ENCODE measurements around the gene ATP5PO. TPM values are rescaled to one million over a fixed set of nuclear protein-coding genes. Genes with fewer than 3 reads are reported as not detected.

Gene ATP5PO
- total RNA-seq, 1 donor from 2014 or later, result 193 TPM

DNA sequence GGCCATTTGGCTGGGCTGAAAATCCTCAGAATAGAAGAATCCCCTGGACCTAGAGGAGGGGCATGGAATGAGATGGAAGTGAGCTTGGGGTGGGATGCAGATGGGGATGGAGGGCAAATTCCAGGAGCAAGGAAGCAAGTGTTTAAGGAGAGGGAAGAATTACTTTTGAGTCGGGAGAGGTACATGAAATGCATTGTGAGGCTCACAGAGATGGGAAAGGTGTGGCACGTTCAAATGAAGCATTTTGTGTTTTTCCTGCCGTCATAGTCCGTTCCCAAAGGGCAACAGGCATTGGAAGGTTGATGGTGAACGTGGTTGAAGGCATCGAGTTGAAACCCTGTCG is 30.5 kb downstream of the ATP5PO start:
- H3K9me3 Mint-ChIP-seq (ENCODE audit: low read depth), result no peaks in the 10 kb centered on the region
- no peak overlapping the region for H3K27ac Mint-ChIP-seq
- no peaks in the 10 kb centered on the region for H3K36me3 Mint-ChIP-seq (ENCODE audit: insufficient read depth)
- no peaks in the 10 kb centered on the region for H3K27me3 Mint-ChIP-seq
- TF ChIP-seq, protein P1, sequence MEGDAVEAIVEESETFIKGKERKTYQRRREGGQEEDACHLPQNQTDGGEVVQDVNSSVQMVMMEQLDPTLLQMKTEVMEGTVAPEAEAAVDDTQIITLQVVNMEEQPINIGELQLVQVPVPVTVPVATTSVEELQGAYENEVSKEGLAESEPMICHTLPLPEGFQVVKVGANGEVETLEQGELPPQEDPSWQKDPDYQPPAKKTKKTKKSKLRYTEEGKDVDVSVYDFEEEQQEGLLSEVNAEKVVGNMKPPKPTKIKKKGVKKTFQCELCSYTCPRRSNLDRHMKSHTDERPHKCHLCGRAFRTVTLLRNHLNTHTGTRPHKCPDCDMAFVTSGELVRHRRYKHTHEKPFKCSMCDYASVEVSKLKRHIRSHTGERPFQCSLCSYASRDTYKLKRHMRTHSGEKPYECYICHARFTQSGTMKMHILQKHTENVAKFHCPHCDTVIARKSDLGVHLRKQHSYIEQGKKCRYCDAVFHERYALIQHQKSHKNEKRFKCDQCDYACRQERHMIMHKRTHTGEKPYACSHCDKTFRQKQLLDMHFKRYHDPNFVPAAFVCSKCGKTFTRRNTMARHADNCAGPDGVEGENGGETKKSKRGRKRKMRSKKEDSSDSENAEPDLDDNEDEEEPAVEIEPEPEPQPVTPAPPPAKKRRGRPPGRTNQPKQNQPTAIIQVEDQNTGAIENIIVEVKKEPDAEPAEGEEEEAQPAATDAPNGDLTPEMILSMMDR (IDR thresholded peaks at IDR 0.05; ENCODE audit: unreplicated experiment), result no peak
- no peaks in the 10 kb centered on the region for H3K4me1 Mint-ChIP-seq (ENCODE audit: low read depth)
- DNase-seq (ENCODE audit: low spot score, unreplicated experiment), result no peak
- H3K4me3 Mint-ChIP-seq (ENCODE audit: low read depth), result no peak overlapping the region

DNA sequence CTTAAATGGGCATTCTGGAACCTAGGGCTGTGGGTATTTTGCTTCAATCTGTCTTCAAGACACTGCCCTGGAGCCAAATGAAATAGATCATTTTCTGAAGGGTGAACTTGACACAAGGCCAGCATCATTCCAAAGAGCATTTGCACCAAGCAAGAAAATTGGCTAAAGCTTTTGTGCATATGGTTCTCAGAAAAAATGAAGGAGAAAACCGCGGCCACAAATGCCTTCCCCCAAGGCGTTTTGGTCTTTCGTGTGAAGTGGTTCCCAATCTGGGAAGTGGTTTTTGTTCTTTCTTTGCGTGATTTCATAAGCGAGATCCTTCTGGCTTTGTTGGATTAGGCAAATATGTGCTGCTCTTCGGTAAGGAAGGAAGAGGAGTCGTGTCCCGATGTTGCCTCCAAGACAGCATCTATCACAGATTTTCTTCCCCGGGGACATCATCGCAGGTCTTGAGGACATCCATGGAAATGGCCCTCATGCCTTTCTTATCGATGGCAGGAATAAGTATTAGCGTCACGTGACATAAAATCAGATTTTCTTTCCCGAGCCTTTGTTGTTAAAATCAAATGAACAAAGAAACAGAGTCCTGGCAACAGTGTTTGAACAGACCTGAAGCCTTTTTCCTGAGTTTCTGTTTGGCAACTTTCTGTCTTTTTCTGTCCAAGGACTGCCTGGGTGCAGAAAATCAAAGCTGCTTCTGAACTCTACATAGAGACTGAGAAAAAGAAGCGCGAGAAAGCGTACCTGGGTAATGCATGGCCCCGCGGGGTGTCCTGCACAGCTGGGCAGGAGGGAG is 31.0 kb downstream of the ATP5PO start:
- TF ChIP-seq, protein P1 (IDR thresholded peaks at IDR 0.05; ENCODE audit: unreplicated experiment), result no peak
- no peaks in the 10 kb centered on the region for H3K4me1 Mint-ChIP-seq (ENCODE audit: low read depth)
- H3K27me3 Mint-ChIP-seq, result no peaks in the 10 kb centered on the region
- H3K36me3 Mint-ChIP-seq (ENCODE audit: insufficient read depth), result no peaks in the 10 kb centered on the region
- no peak overlapping the region for H3K27ac Mint-ChIP-seq
- DNase-seq (ENCODE audit: low spot score, unreplicated experiment), result no peak
- no peak overlapping the region for H3K4me3 Mint-ChIP-seq (ENCODE audit: low read depth)
- no peaks in the 10 kb centered on the region for H3K9me3 Mint-ChIP-seq (ENCODE audit: low read depth)

DNA sequence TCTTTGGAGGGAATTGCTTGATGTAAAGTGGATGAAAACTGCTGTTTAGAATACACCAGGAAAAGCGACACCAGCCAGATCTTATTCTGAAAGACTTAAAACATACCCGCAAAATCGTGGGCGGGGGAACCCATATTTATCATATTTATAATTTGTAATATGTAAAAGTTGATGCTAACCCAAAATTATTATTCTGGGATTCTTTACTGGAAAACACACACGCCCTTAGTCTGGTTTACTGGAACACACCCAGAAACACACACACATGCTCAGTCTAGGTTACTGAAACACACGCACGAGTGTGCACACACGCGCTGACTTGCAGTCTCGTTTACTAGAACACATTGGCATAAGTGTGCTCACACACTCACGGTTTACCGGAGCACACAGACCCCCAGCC is 32.5 kb downstream of the ATP5PO start:
- DNase-seq (ENCODE audit: low spot score, unreplicated experiment), result no peak
- H3K27me3 Mint-ChIP-seq, result no peaks in the 10 kb centered on the region
- H3K27ac Mint-ChIP-seq, result no peak overlapping the region
- H3K9me3 Mint-ChIP-seq (ENCODE audit: low read depth), result no peaks in the 10 kb centered on the region
- H3K4me3 Mint-ChIP-seq (ENCODE audit: low read depth), result no peak overlapping the region
- H3K36me3 Mint-ChIP-seq (ENCODE audit: insufficient read depth), result no peaks in the 10 kb centered on the region
- H3K4me1 Mint-ChIP-seq (ENCODE audit: low read depth), result no peaks in the 10 kb centered on the region
- TF ChIP-seq, protein P1 (IDR thresholded peaks at IDR 0.05; ENCODE audit: unreplicated experiment), result no peak

DNA sequence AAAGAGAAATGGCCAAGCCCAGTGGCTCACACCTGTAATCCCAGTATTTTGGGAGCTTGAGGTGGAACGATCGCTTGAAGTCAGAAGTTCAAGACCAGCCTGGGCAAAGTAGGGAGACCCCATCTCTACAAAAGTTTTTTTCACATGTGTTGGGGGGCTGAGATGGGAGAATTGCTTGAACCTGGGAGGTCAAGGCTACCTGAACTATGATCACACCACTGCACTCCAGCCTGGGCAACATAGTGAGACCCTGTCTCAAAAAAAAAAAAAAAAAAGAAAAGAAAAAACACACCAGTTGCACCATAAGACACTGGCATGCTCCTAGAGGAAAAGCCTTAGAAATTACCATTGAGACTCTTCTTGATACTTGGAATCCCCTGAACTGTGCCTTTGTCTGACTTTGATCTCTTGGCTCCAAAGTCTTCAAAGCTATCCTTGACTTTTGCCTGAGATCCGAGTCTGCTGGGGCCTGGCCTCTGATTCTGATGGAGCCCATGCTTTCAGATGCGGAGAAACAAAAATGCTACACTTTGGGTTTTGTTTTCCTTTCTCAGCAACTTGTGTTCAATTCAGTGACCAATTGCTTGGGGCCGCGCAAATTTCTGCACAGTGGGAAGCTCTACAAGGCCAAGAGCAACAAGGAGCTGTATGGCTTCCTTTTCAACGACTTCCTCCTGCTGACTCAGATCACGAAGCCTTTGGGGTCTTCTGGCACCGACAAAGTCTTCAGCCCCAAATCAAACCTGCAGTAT is 33.7 kb downstream of the ATP5PO start:
- no peaks in the 10 kb centered on the region for H3K4me1 Mint-ChIP-seq (ENCODE audit: low read depth)
- H3K9me3 Mint-ChIP-seq (ENCODE audit: low read depth), result no peaks in the 10 kb centered on the region
- no peaks in the 10 kb centered on the region for H3K27me3 Mint-ChIP-seq
- TF ChIP-seq, protein P1 (IDR thresholded peaks at IDR 0.05; ENCODE audit: unreplicated experiment), result no peak
- H3K4me3 Mint-ChIP-seq (ENCODE audit: low read depth), result no peak overlapping the region
- DNase-seq (ENCODE audit: low spot score, unreplicated experiment), result no peak
- H3K27ac Mint-ChIP-seq, result no peak overlapping the region
- no peaks in the 10 kb centered on the region for H3K36me3 Mint-ChIP-seq (ENCODE audit: insufficient read depth)

DNA sequence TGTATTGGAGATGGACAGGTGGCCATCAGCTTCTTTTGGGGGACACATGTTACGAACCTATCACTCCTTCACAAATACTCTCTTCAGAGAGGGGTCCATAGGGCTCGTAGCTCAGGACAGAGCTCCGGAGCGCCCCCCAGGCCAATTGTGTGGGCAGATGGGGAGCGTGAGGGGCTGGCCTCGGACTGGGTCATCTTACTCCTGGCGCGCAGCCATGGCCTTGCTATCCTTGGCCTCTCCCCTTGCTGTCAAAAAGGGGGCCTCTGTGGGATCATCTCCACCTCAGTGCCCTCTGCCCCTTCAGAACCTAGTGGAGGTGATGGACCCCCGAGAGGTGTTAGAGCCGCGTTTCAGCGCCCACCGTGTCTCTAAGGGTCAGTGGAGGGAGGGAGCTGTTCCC is 35.0 kb downstream of the ATP5PO start:
- TF ChIP-seq, protein P1 (IDR thresholded peaks at IDR 0.05; ENCODE audit: unreplicated experiment), result no peak
- DNase-seq (ENCODE audit: low spot score, unreplicated experiment), result no peak
- no peaks in the 10 kb centered on the region for H3K4me1 Mint-ChIP-seq (ENCODE audit: low read depth)
- no peaks in the 10 kb centered on the region for H3K9me3 Mint-ChIP-seq (ENCODE audit: low read depth)
- H3K27ac Mint-ChIP-seq, result no peak overlapping the region
- H3K36me3 Mint-ChIP-seq (ENCODE audit: insufficient read depth), result no peaks in the 10 kb centered on the region
- H3K27me3 Mint-ChIP-seq, result no peaks in the 10 kb centered on the region
- H3K4me3 Mint-ChIP-seq (ENCODE audit: low read depth), result no peak overlapping the region
